Rectal smooth muscle tissue (tissue), 1 donor: ENCODE results near the gene FASTK.
A peak's percentile ranks its signal among the peaks of the same experiment; 100 is the strongest.

Source experiments
- H3K27ac ChIP-seq: one replicate; pipeline ENCODE4 v1.7.0; 2013; ENCODE audit warnings: low read depth, low read length, inconsistent platforms
- H3K27me3 ChIP-seq: one replicate; pipeline ENCODE4 v1.7.0; 2013; ENCODE audit warnings: low read length; ENCODE audit not compliant: control insufficient read depth, insufficient read depth
- H3K36me3 ChIP-seq: one replicate; pipeline ENCODE4 v1.7.0; 2013; ENCODE audit warnings: low read length; ENCODE audit not compliant: control insufficient read depth, insufficient read depth
- H3K4me1 ChIP-seq: one replicate; pipeline ENCODE4 v1.7.0; 2013; ENCODE audit warnings: low read length; ENCODE audit not compliant: control insufficient read depth, insufficient read depth
- H3K4me3 ChIP-seq: one replicate; pipeline ENCODE4 v1.7.0; 2013; ENCODE audit warnings: low read length
- H3K9ac ChIP-seq: one replicate; pipeline ENCODE4 v1.7.0; 2013; ENCODE audit warnings: low read length

Gene FASTK

DNA sequence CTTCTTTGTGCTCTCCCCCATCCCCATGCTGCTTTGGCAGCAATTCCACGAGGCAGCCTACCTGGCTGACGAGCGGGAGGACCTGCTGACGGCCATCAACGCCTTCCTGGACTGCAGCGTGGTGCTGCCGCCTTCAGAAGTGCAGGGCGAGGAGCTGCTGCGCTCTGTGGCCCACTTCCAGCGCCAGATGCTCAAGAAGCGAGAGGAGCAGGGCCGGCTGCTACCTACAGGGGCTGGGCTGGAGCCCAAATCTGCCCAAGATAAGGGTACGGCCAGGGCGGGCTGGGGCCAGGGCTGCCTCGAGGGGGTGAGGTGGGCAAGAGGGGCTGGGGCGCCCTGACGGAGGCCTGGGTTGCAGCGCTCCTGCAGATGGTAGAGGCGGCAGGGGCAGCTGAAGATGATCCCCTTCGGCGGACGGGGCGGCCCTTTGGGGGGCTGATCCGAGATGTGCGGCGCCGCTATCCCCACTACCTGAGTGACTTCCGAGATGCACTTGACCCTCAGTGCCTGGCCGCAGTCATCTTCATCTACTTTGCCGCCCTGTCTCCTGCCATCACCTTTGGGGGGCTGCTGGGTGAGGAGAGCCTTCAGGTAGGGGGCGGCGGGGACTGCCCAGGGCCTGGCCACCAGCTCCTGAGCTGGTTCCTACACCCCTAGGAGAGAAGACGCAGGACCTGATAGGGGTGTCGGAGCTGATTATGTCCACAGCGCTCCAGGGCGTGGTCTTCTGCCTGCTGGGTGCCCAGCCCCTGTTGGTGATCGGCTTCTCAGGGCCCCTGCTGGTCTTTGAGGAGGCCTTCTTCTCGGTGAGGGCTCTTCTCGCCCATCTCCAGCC is 9.4 kb downstream of the FASTK start:
- H3K4me1 ChIP-seq: no peaks in the 10 kb centered on the region
- no peak overlapping the region for H3K4me3 ChIP-seq
- no peak overlapping the region for H3K27ac ChIP-seq
- no peak overlapping the region for H3K9ac ChIP-seq
- H3K27me3 ChIP-seq: no peaks in the 10 kb centered on the region
- peaks cover 62% of the 10 kb centered on the region for H3K36me3 ChIP-seq

GRCh38 chr7:151070574-151070960 is 10.0 kb downstream of the FASTK start:
- no peak overlapping the region for H3K9ac ChIP-seq
- H3K27me3 ChIP-seq: no peaks in the 10 kb centered on the region
- H3K36me3 ChIP-seq: peaks cover 57% of the 10 kb centered on the region
- H3K27ac ChIP-seq: no peak overlapping the region
- no peak overlapping the region for H3K4me3 ChIP-seq
- H3K4me1 ChIP-seq: no peaks in the 10 kb centered on the region

GRCh38 chr7:151069841-151070573 is 10.6 kb downstream of the FASTK start:
- Histone ChIP-seq H3K36me3 (peaks cover 58% of the 10 kb centered on the region), H3K9ac (no peak overlapping the region), H3K27ac (no peak overlapping the region), H3K4me3 (no peak overlapping the region), H3K4me1 (no peaks in the 10 kb centered on the region), H3K27me3 (no peaks in the 10 kb centered on the region)

GRCh38 chr7:151068069-151068773 is 12.4 kb downstream of the FASTK start:
- H3K4me1 ChIP-seq: peaks cover 3% of the 10 kb centered on the region
- H3K27me3 ChIP-seq: no peaks in the 10 kb centered on the region
- H3K27ac ChIP-seq: no peak overlapping the region
- H3K36me3 ChIP-seq: peaks cover 56% of the 10 kb centered on the region
- no peak overlapping the region for H3K4me3 ChIP-seq
- H3K9ac ChIP-seq: no peak overlapping the region

DNA sequence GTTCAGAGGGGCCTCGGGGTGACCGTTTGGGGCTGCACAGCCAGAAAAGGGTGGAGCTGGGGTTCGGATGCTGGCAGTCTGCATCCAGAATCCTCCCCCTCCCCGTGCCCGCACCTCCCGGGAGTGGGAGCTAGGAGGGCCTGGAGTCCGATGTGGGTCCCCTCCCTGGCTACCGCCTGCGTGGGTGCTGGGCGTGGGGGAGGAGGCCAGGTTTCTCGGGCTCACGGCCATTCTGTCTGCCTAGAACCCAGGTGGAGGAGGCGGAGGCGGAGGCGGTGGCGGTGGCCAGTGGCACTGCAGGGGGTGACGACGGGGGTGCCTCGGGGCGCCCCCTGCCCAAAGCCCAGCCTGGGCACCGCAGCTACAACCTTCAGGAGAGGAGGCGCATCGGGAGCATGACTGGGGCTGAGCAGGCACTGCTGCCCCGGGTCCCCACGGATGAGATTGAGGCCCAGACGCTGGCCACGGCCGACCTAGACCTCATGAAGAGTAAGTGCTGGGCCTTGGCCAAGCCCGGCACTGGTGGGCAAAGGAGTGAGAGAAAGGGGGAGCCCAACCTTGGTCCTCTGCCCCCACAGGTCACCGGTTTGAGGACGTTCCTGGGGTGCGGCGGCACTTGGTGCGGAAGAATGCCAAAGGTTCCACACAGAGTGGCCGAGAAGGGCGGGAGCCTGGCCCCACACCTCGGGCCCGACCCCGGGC is 14.2 kb downstream of the FASTK start:
- H3K4me1 ChIP-seq: peaks cover 8% of the 10 kb centered on the region
- no peak overlapping the region for H3K4me3 ChIP-seq
- no peak overlapping the region for H3K27ac ChIP-seq
- peaks cover 51% of the 10 kb centered on the region for H3K36me3 ChIP-seq
- H3K9ac ChIP-seq: no peak overlapping the region
- no peaks in the 10 kb centered on the region for H3K27me3 ChIP-seq

DNA sequence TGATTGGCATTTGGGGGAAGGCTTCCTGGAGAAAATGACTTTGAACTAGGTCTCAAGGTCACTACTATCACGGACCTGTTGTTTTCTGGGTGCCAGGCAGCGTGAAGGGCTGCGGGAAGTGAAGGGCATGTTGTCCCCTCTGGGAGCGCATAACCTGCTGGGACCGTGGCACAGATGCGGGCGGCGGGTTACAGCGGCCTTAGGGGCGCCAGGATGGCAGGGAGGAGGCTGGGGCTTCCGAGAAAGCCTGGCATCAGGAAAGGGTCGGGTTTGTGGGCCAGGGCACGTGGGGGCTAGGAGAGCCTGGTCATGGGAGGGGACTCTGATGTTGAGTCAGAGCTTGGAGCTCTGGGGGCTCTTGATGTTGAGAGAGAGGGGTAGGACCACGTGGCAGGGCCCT is 15.1 kb downstream of the FASTK start:
- H3K4me1 ChIP-seq: peaks cover 11% of the 10 kb centered on the region
- no peak overlapping the region for H3K4me3 ChIP-seq
- no peak overlapping the region for H3K9ac ChIP-seq
- no peak overlapping the region for H3K27ac ChIP-seq
- H3K27me3 ChIP-seq: no peaks in the 10 kb centered on the region
- H3K36me3 ChIP-seq: peaks cover 43% of the 10 kb centered on the region

DNA sequence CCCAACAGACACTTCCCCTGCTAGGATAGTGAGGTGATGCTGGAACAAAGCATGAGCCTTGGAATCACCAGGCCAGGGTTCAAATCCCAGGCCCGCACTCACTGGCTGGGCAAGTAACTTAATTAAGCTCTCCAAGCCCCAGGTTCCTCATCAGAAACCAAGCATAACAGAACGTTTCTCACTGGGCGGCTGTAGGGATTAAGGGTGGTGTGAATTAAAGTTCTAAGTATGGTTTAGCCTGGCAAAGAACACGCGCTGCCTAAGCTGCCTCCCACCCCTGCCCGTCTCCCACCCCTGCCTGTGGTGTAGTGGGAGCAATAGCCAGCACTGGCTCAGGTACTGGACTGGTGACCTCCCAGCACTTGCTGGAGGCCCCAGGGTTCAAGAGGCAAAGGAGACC is 15.6 kb downstream of the FASTK start:
- Histone ChIP-seq H3K27ac (no peak overlapping the region), H3K36me3 (peaks cover 38% of the 10 kb centered on the region), H3K4me1 (peaks cover 11% of the 10 kb centered on the region), H3K9ac (no peak overlapping the region), H3K4me3 (no peak overlapping the region), H3K27me3 (no peaks in the 10 kb centered on the region)

DNA sequence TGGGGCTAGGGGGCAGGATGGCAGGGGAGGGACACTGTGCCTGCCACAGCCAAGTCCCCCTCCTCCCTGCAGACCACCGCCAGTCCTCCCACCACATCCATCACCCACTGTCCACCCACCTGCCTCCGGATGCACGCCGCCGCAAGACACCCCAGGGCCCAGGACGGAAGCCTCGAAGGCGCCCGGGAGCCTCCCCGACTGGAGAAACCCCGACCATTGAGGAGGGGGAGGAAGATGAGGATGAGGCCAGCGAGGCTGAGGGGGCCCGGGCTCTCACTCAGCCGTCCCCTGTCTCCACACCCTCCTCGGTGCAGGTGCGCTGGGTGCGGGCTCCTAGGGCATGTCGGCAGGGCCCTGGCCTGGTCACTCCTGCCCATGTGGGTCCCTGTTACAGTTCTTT is 16.2 kb downstream of the FASTK start:
- H3K27me3 ChIP-seq: no peaks in the 10 kb centered on the region
- no peak overlapping the region for H3K9ac ChIP-seq
- H3K4me1 ChIP-seq: peaks cover 11% of the 10 kb centered on the region
- H3K27ac ChIP-seq: no peak overlapping the region
- H3K36me3 ChIP-seq: peaks cover 35% of the 10 kb centered on the region
- no peak overlapping the region for H3K4me3 ChIP-seq

- Histone ChIP-seq H3K9ac (peak overlapping the region; percentile 7), H3K4me1 (peaks cover 20% of the 10 kb centered on the region), H3K36me3 (peaks cover 33% of the 10 kb centered on the region), H3K27me3 (no peaks in the 10 kb centered on the region), H3K27ac (peak overlapping the region; percentile 46), H3K4me3 (peak overlapping the region; percentile 13)
Measured at GRCh38 chr7:151063212-151063561, 17.4 kb downstream of the FASTK start.

DNA sequence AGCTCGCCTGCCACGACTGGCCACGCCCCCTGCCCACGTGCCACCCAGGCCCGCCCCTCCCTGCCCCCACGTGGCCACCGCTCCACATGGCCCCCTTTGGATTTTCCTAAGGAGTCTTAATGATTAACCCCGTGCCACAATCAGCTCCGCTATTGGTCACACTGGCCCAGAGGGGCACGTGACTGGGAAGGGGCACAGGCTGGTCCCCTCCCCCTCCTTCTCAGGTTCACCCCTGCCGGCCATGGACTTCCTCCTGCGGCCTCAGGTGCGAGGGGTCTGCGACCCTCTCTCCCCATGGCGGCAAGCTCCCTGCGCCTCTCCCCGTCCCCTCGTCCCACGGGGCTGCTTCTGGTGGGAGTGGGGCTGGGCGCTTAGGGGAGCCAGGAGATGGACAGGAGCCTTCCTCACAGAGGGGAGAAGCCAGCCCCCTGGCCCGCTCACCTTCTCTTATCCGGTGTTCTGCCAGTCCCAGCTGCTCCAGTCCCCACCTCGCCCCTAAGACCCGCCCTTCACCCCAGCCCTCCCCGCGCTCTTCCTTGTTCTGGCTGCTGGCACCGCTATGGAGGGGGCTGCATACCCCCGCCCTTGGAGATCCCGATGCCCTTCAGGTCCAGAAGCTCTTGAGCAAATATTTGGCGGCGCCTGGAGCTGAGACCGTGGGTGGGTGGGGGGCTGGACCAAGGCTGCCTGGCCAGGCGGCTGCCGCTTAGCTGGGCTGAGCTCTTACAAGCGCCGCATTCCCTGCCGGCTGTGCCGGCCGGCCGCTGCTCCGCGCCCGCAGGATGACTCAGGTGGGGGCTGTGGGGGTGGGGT is 18.0 kb downstream of the FASTK start:
- Histone ChIP-seq H3K4me3 (peak overlapping the region; percentile 11), H3K27me3 (no peaks in the 10 kb centered on the region), H3K36me3 (peaks cover 28% of the 10 kb centered on the region), H3K27ac (peak overlapping the region; percentile 97), H3K9ac (no peak overlapping the region), H3K4me1 (peaks cover 20% of the 10 kb centered on the region)

- Histone ChIP-seq H3K27ac (peak overlapping the region; percentile 97), H3K4me1 (peaks cover 23% of the 10 kb centered on the region)
Measured at GRCh38 chr7:151062111-151062398, 18.6 kb downstream of the FASTK start.

More at GRCh38 chr7:151062111-151062398, 18.6 kb downstream of the FASTK start:
- Histone ChIP-seq H3K4me3 (peak overlapping the region; percentile 40), H3K27me3 (no peaks in the 10 kb centered on the region), H3K36me3 (peaks cover 23% of the 10 kb centered on the region), H3K9ac (no peak overlapping the region)
